Mesenteric fat pad (tissue), 1 donor: ENCODE data around the gene KLRC1. TPM values are rescaled to one million over a fixed set of nuclear protein-coding genes. Genes with fewer than 3 reads are reported as not detected.
"Not testable (repeated sequence)": the region's sequence is repeated elsewhere in the genome, so short reads cannot be mapped to it uniquely, and the experiment has no call there.

Source experiments
- DNase-seq: peaks from one replicate; pipeline ENCODE4 v3.0.0-alpha.2; 2020; ENCODE audit warnings: low spot score
- long read RNA-seq: library from polyadenylated mRNA; unstranded; transcript quantifications from one replicate; pipeline ENCODE4 v2.0.0, GENCODE V29; 2020
- total RNA-seq: library from RNA; stranded (reverse); fragmentation: NEBNext Ultra II Directional; extraction: Animal tissue kit (Norgen Biotek cat#: 25700); gene quantifications from one replicate; pipeline ENCODE4 v1.2.1, GENCODE V29; 2021
- donor health status: DM: yes; HTN: yes; CAD: no.

The KLRC1 gene
- 0.80 TPM for total RNA-seq
- long read RNA-seq, partial matches to known transcripts = 0 of 1 reads
- long read RNA-seq, other reads (novel, unspliced or antisense) = 0 of 1 reads

DNA sequence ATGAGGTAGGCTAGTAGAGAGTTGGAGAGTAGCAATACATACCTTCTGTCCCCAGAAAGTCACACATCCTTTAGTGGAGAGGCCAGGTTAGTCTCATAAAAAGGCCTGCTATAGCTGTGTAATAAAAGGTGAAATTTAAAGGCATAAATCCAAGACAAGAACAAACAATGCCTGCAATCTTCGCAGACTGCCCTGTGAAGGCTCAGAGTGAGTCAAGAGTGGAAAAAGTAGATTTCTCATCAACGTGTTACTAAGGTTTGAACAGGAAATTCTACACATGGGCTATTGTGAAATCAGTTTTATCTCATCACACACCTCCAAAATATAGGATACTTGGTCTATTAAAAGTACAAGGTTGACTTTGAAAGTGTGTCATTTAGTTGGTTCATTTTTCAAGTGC, at the start of gene KLRC1:
Gene KLRC1, minus strand, starts transcription at position 222 of the 400 bp plus-strand sequence. CDS start 2,221 bp downstream, outside the sequence.
- DNase-seq = no peak

DNA sequence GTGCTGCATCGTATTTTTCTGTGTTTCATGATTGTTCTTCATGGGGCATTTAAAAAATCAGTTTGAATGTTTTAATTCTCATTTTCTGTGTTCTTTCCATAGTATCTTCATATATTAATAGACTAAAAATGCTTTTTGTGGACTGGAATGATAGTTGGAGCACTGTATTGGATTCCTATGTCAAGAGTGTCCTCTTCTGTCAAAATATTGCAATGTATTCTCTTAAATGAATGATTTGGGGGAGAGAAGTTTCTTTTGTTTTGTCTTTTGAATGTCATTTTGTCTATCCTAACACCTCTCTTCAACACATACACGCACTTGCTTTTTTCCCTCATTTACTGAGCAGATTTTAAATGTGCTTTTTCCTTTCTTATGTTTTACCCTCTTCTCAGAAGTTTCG, 47.9 kb upstream of the KLRC1 start:
- no peak for DNase-seq

DNA sequence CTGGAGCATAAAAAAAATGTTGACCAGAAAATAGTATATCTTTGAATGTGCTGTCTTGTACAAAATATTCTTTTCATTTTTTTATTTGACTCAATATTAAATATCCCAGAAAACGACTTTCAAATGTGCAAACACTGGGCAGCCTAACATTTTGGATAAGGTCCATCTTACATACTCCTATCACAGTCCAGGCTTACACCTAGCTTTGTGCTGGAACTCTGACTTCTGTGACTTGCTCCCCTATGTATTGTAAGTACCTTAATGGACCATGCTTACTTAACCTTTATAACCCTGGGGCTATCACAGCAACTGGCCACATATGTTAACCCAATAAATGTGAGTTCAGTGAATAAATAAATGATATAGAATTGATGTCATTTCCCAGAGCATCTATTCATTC, 44.9 kb upstream of the KLRC1 start:
- DNase-seq = no peak

DNA sequence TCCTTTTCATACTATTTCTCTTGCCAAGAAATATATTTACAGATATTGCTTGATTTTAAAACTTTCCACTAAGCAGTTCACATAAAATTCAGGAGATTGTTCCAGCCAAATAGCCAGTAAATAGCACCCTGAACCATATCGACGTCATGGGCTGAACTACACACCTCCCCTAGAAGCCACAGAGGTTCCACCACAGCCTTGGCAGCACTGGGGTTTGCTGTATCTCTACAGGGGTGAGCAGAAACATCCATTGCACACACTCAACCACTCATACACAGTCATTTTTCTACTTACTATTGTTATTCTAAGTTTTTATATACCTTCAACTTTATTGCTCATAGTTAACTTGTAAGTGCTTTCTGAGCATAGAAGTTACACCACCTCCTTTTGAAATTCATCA, 44.4 kb upstream of the KLRC1 start:
- no peak for DNase-seq

DNA sequence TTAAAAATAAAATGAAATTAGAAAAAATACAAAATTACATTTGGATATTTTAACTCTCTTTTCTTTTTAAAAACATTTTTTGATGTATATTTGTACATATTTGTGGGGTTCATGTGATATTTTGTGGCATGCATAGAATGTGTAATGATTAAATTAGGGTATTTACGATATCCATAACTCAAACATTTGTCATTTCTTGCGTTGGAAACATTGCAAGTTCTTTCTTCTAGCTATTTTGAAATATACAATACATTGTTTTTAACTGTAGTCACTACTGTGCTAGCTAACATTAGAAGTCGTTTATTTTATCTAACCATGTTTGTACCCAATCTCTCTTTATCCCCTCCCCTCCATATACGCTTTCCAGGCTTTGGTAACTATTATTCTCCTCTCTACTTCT, 38.6 kb upstream of the KLRC1 start:
- no peak for DNase-seq

DNA sequence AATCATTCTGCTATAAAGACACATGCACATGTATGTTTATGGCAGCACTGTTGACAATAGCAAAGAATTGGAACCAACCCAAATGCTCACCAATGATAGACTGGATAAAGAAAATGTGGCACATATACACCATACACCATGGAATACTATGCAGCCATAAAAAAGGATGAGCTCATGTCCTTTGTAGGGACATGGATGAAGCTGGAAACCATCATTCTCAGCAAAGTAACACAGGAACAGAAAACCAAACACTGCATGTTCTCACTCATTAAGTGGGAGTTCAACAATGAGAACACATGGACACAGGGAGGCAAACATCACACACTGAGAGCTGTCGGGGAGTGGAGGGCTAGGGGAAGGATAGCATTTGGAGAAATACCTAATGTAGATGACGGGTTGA, 34.2 kb upstream of the KLRC1 start:
- DNase-seq = not testable (repeated sequence)

DNA sequence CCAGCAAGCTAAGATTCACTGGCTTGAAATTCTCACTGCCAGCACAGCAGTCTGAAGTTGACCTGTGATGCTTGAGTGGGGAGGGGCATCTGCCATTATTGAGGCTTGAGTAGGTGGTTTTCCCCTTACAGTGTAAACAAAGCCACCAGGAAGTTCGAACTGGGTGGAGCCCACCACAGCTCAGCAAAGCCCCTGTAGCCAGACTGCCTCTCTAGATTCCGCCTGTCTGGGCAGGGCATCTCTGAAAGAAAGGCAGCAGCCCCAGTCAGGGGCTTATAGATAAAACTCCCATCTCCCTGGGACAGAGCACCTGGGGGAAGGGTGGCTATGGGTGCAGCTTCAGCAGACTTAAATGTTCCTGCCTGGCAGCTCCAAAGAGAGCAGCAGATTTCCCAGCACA, 28.7 kb upstream of the KLRC1 start:
- DNase-seq = not testable (repeated sequence)

DNA sequence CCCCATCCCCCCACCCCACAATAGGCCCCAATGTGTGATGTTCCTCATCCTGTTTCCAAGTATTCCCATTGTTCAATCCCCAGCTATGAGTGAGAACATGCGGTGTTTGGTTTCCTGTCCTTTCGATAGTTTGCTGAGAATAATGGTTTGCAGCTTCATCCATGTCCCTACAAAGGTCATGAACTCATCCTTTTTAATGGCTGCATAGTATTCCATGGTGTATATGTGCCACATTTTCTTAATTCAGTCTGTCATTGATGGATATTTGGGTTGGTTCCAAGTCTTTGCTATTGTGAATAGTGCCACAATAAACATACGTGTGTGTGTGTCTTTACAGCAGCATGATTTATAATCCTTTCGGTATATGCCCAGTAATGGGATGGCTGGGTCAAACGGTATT, 19.6 kb upstream of the KLRC1 start:
- DNase-seq = not testable (repeated sequence)

DNA sequence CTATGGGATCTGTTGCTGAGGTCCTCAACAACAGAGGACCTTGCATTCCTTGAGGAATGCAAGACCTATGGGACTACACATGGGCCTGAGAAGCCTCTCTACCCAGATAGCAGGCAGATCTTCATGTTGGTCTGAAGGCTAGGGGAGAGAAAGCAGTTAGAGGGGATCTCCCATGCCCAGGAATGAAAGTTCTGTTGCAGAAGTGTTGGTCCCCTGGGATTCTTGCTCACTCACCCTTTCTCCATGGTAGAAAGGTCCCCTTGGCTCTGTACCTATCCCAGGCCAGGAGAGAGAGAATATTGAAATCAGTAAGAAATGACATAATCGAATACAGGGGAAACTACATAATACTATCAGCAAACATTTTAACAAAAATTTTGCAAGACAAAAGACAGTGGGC, 16.5 kb upstream of the KLRC1 start:
- DNase-seq = no peak

DNA sequence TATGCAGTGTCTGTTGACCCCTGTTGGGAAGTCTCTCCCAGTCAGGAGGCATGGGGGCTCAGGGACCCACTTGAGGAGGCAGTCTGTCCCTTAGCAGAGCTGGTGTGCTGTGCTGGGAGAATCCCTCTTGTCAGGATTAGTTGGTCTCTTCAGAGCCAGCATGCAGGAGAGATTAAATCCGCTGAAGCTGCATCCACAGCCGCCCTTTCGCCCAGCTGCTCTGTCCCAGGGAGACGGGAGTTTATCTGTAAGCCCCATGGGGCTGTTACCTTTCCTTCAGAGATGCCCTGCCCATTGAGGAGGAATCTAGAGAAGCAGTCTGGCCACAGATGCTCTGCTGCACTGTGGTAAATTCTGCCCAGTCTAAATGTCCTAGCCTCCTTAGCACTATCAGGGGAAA, 13.1 kb upstream of the KLRC1 start:
- DNase-seq = no peak

DNA sequence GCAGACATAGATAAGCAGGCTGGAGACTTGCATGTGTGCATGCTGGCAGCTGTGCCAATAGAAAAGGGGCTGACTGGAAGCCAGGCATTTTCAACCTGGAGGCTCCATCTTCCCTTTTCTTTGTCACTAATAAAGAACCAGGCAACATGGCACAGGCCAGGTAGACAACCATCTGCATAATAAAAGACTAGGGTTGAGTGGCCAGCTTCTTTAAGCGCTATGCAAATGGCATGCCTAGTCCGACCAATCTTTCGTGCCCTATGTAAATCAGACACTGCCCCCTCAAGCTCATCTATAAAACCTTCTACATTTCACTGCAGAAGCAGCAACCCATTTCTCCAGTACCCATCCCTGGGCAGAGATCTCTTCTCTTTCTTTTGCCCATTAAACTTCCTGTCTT, 4.6 kb upstream of the KLRC1 start:
- no peak for DNase-seq

DNA sequence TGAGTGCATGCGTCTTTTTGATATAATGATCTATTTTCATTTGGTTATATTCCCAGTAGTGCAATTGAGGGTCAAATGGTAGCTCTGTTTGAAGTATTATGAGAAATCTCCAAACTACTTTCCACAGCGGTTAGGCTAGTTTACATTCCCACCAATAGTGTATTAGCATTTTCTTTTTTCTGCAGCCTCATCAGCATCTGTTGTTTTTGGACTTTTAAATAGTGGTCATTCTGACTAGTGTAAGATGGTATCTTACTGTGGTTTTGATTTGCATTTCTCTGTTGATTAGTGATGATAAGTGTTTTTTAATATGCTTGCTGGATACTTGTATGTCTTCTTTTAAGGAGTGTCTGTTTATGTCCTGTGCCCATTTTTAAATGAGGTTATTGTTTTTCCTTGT, 3.7 kb upstream of the KLRC1 start:
- DNase-seq = no peak

DNA sequence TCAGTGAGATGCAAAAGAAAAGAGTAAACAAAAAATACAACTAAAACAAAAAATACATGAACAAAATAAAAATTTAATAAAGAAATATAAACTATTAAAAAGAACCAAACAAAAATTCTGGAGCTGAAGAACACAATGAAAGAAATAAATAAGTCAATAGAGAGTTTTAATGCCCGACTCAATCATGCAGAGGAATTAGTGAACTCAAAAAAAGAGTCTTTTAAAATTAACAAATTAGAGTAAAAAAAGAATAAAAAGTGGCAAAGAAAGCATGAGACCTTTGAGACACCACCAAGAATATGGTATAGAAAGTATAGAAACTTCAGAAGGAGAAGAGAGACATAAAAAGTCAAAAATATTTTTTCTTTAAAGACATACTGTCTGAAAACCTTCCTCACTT, 2.6 kb upstream of the KLRC1 start:
- DNase-seq = no peak

DNA sequence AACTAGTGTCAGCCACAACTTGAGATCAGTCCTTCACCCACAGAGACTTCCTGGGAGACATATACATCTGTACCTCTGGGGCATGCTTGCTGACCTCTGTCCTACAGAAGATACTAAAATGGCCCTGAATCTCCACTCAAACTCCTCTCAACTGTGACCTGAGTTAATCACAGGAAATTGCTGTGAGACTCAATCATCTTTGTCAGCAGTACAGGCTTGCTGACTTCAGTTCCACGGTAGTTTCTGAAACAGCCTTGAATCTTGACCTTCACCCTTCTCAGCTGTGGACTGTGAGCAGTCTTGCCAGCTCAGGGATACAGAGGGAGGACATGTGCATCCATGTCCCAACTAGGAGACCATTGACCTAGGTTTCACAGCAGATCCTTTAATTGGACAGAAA, 1.4 kb upstream of the KLRC1 start:
- DNase-seq = no peak

DNA sequence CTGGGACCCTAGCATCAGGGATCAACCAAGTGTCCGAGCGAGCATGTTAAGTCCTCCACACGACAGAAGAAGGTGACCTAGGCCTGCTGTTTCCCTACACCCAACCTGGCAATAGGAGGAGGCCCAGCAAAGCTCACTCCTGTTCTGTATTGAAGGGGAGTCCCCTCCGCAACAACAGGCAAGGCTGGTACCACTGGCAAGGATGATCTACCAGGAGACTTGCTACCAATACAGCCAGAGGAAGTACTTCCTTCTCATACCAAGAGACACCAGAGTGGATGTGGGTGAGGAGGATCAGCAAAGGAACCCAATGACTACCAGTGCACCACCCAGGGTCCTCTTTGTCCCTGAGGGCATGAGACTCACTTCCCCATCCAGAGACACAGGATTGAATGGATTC, 4.9 kb downstream of the KLRC1 start:
- no peak for DNase-seq

DNA sequence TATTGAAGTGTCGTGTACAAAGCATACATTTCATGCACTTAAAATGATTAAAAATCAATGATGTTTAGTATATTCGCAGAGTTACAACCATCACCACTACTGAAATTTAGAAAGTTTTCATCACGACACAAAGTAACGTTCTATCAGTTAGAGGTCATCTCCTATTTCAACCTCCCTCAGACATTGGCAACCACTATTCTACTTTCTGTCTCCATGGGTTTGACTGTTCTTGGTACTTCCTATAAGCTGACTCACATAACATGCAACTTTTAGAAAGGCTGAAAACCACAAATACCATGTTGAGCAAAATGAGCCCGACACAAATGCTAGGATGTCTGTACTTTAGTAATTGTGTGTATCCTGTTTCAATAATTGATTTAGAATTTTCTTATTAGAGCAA, 7.1 kb downstream of the KLRC1 start:
- DNase-seq = not testable (repeated sequence)

DNA sequence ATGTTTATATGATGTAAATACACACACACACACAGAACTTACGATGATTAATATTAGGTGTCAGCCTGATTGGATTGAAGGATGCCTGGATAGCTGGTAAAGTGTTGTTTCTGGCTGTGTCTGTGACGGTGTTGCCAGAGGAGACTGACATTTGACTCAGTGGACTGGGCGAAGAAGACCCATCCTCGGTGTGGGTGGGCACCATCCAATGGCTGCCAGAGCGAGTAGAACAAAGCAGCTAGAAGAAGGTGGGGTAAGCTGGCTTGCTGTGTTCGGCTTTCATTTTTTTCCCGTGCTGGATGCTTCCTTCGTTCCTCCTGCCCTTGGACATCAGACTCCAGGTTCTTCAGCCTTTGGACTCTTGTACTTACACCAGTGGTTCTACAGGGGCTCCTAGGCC, 12.0 kb downstream of the KLRC1 start:
- DNase-seq = not testable (repeated sequence)

DNA sequence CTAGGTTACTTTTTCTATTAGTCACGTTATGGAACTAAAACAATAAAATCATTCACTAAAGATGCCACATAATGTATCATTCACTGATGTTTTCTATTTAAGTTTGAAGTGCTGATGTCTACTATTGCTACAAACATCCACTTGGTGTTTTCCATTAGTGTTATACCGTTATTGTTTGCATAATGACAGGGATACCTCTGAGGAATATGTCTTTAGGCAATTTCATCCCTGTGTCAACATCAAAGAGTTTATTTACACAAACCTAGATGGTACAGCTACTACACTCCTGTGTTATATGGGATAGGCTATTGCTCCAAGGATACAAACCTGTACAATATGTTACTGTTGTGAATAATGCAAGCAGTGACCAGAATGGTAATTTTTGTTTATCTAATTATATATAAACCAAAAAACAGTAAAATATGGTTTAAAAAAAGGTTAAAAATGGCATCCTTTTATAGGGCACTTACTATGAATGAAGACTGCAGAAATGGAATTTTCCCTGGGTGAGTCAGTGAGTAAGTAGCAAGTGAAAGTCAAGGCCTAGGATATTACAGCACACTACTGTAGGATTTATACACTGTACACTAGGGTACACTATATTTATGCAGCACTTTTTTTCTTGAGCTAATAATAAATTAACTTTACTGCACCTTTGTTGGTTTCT, 13.4 kb downstream of the KLRC1 start:
- not testable (repeated sequence) for DNase-seq

DNA sequence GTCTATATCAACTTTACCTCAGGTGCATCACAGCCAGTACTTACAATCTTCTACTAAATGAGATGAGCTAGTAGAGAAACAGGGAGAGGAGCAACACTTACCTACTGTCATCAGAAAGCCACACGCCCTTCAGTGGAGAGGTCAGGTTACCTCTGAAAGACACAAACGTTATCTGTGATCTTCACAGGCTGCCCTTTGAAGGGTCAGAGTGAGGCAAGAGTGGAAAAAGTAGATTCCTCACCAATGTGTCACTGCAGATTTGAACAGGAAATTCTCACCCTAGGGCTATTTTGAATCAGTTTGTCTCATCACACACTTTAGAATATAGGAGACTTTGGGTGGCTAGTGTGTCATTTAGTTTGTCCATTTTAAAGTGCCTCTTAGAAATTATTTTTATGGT, 15.6 kb downstream of the KLRC1 start:
- not testable (repeated sequence) for DNase-seq

DNA sequence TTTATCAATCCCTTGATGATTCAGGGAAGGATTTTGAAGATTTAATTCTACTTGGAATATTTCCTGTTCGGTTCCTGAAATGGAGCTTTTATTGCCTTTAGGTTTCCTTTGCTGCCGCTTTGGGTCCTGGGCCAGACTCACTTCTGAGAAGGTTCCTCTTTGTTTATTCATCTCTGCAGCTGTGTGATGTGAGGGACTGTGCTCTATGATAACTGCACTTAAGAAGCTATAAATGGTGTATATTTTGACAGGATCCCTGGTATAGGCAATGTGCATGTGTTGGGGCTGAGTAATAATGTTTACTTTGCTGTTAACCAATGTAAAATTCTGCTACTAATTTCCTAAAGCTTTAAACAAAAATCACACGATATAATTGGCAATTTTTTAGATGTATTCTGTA, 17.4 kb downstream of the KLRC1 start, which contains the start of gene KLRC2:
Gene KLRC2, minus strand, starts transcription at position 195 of the 400 bp plus-strand sequence. Its CDS starts 24 bp downstream, at position 171.
- DNase-seq = not testable (repeated sequence)

DNA sequence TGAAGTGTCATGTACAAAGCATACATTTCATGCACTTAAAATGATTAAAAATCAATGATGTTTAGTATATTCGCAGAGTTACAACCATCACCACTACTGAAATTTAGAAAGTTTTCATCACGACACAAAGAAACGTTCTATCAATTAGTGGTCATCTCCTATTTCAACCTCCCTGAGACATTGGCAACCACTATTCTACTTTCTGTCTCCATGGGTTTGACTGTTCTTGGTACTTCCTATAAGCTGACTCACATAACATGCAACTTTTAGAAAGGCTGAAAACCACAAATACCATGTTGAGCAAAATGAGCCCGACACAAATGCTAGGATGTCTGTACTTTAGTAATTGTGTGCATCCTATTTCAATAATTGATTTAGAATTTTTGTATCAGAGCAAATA, 22.6 kb downstream of the KLRC1 start:
- DNase-seq = not testable (repeated sequence)

DNA sequence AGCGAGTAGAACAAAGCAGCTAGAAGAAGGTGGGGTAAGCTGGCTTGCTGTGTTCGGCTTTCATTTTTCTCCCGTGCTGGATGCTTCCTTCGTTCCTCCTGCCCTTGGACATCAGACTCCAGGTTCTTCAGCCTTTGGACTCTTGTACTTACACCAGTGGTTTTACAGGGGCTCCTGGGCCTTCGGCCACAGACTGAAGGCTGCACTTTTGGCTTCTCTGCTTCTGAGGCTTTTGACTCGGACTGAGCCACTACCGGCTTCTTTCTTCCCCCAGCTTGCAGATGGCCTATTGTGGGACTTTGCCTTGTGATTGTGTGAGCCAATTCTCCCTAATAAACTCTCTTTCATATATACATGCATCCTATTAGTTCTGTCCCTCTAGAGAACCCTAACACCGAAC, 27.2 kb downstream of the KLRC1 start:
- DNase-seq = not testable (repeated sequence)

DNA sequence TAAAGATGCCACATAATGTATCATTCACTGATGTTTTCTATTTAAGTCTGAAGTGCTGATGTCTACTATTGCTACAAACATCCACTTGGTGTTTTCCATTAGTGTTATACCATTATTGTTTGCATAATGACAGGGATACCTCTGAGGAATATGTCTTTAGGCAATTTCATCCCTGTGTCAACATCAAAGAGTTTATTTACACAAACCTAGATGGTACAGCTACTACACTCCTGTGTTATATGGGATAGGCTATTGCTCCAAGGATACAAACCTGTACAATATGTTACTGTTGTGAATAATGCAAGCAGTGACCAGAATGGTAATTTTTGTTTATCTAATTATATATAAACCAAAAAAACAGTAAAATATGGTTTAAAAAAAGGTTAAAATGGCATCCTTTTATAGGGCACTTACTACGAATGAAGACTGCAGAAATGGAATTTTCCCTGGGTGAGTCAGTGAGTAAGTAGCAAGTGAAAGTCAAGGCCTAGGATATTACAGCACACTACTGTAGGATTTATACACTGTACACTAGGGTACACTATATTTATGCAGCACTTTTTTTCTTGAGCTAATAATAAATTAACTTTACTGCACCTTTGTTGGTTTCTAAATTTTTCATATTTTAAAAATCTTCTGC, 28.8 kb downstream of the KLRC1 start:
- DNase-seq = not testable (repeated sequence)
